HUES64 (cell line): ENCODE measurements around the gene LITAF.

Source experiments
- H3K27ac ChIP-seq: 2 replicates; pipeline ENCODE4 v1.7.0; 2013; ENCODE audit warnings: low read depth, low read length, inconsistent platforms
- H3K27me3 ChIP-seq: 2 replicates; pipeline ENCODE4 v1.6.1; 2013; ENCODE audit warnings: mild to moderate bottlenecking, low read length; ENCODE audit not compliant: insufficient read depth
- H3K36me3 ChIP-seq: 2 replicates; pipeline ENCODE4 v1.6.1; 2013; ENCODE audit warnings: mild to moderate bottlenecking, low read length; ENCODE audit not compliant: insufficient read depth
- H3K4me1 ChIP-seq: 2 replicates; pipeline ENCODE4 v1.6.1; 2013; ENCODE audit warnings: mild to moderate bottlenecking, low read length, moderate library complexity; ENCODE audit not compliant: insufficient read depth
- H3K4me3 ChIP-seq: 2 replicates; pipeline ENCODE4 v1.5.1; 2013; ENCODE audit warnings: mild to moderate bottlenecking, low read length, moderate library complexity
- H3K9ac ChIP-seq: 2 replicates; pipeline ENCODE4 v1.6.1; 2013; ENCODE audit warnings: mild to moderate bottlenecking, low read depth, low read length
- H3K9me3 ChIP-seq: 2 replicates; pipeline ENCODE4 v1.6.1; 2013; ENCODE audit warnings: low read depth, low read length; ENCODE audit not compliant: insufficient read depth
- WGBS: fragments of 150-250, 120-280 bp; methylation state at CpG from one replicate; pipeline ENCODE4 v1.1.7; 2013; ENCODE audit warnings: missing lambda C conversion rate; 5-methylcytosine and 5-hydroxymethylcytosine counted together

Gene LITAF

GRCh38 chr16:11543661-11544393, 42.9 kb downstream of the LITAF start:
- no peaks in the 10 kb centered on the region for H3K27me3 ChIP-seq
- H3K9me3 ChIP-seq: no peaks in the 10 kb centered on the region
- no peak overlapping the region for H3K4me3 ChIP-seq
- no peak overlapping the region for H3K9ac ChIP-seq
- H3K4me1 ChIP-seq: peaks cover 6% of the 10 kb centered on the region; the same call in 1 of the 2 replicates
- peaks cover 16% of the 10 kb centered on the region for H3K36me3 ChIP-seq
- no peak overlapping the region for H3K27ac ChIP-seq
- WGBS: 66% methylated on average over 12 of the region's 12 CpGs

- no peaks in the 10 kb centered on the region for H3K36me3 ChIP-seq
- no peak overlapping the region for H3K27ac ChIP-seq
- 91% methylated on average over 9 of the region's 9 CpGs for WGBS
- no peaks in the 10 kb centered on the region for H3K27me3 ChIP-seq
- peaks cover 6% of the 10 kb centered on the region; the same call in 1 of the 2 replicates for H3K4me1 ChIP-seq
- no peak overlapping the region for H3K4me3 ChIP-seq
- no peak overlapping the region for H3K9ac ChIP-seq
- no peaks in the 10 kb centered on the region for H3K9me3 ChIP-seq
Observed at GRCh38 chr16:11542069-11542744, 44.5 kb downstream of the LITAF start.

- Histone ChIP-seq H3K4me1 (peaks cover 6% of the 10 kb centered on the region; the same call in 1 of the 2 replicates), H3K4me3 (no peak overlapping the region), H3K27ac (no peak overlapping the region), H3K9me3 (no peaks in the 10 kb centered on the region), H3K27me3 (no peaks in the 10 kb centered on the region), H3K36me3 (no peaks in the 10 kb centered on the region), H3K9ac (no peak overlapping the region)
- WGBS: 89% methylated on average over 4 of the region's 4 CpGs
Observed at GRCh38 chr16:11539641-11540050, 47.1 kb downstream of the LITAF start.

GRCh38 chr16:11538880-11539279, 47.8 kb downstream of the LITAF start:
- Histone ChIP-seq H3K27me3 (no peaks in the 10 kb centered on the region), H3K9me3 (no peaks in the 10 kb centered on the region), H3K4me1 (peaks cover 3% of the 10 kb centered on the region; the same call in 1 of the 2 replicates), H3K36me3 (no peaks in the 10 kb centered on the region), H3K4me3 (no peak overlapping the region), H3K9ac (no peak overlapping the region), H3K27ac (no peak overlapping the region)
- WGBS: 89% methylated on average over 9 of the region's 9 CpGs

- no peaks in the 10 kb centered on the region for H3K36me3 ChIP-seq
- 95% methylated on average over 15 of the region's 15 CpGs for WGBS
- H3K27ac ChIP-seq: no peak overlapping the region
- H3K9ac ChIP-seq: no peak overlapping the region
- H3K4me3 ChIP-seq: no peak overlapping the region
- H3K27me3 ChIP-seq: no peaks in the 10 kb centered on the region
- H3K9me3 ChIP-seq: no peaks in the 10 kb centered on the region
- no peaks in the 10 kb centered on the region for H3K4me1 ChIP-seq
Observed at GRCh38 chr16:11536104-11536866, 50.4 kb downstream of the LITAF start.

GRCh38 chr16:11535494-11535893, 51.2 kb downstream of the LITAF start:
- no peak overlapping the region for H3K27ac ChIP-seq
- H3K9me3 ChIP-seq: no peaks in the 10 kb centered on the region
- H3K27me3 ChIP-seq: no peaks in the 10 kb centered on the region
- H3K4me3 ChIP-seq: no peak overlapping the region
- no peak overlapping the region for H3K9ac ChIP-seq
- no peaks in the 10 kb centered on the region for H3K4me1 ChIP-seq
- WGBS: 91% methylated on average over 11 of the region's 11 CpGs
- no peaks in the 10 kb centered on the region for H3K36me3 ChIP-seq

GRCh38 chr16:11534262-11534661, 52.5 kb downstream of the LITAF start:
- no peaks in the 10 kb centered on the region for H3K9me3 ChIP-seq
- H3K27me3 ChIP-seq: no peaks in the 10 kb centered on the region
- 88% methylated on average over 2 of the region's 2 CpGs for WGBS
- no peak overlapping the region for H3K27ac ChIP-seq
- no peak overlapping the region for H3K9ac ChIP-seq
- no peaks in the 10 kb centered on the region for H3K4me1 ChIP-seq
- H3K36me3 ChIP-seq: no peaks in the 10 kb centered on the region
- H3K4me3 ChIP-seq: no peak overlapping the region

- Histone ChIP-seq H3K27me3 (no peaks in the 10 kb centered on the region), H3K27ac (no peak overlapping the region), H3K9ac (no peak overlapping the region), H3K4me1 (no peaks in the 10 kb centered on the region), H3K4me3 (no peak overlapping the region), H3K36me3 (no peaks in the 10 kb centered on the region), H3K9me3 (no peaks in the 10 kb centered on the region)
- 97% methylated on average over 5 of the region's 5 CpGs for WGBS
Observed at GRCh38 chr16:11533588-11533987, 53.1 kb downstream of the LITAF start.

GRCh38 chr16:11530171-11530940, 56.4 kb downstream of the LITAF start:
- Histone ChIP-seq H3K36me3 (no peaks in the 10 kb centered on the region), H3K9me3 (no peaks in the 10 kb centered on the region), H3K4me1 (no peaks in the 10 kb centered on the region), H3K27ac (no peak overlapping the region), H3K9ac (no peak overlapping the region), H3K27me3 (no peaks in the 10 kb centered on the region), H3K4me3 (no peak overlapping the region)
- 73% methylated on average over 8 of the region's 8 CpGs for WGBS

GRCh38 chr16:11529285-11529684, 57.4 kb downstream of the LITAF start:
- Histone ChIP-seq H3K9me3 (no peaks in the 10 kb centered on the region), H3K4me1 (no peaks in the 10 kb centered on the region), H3K4me3 (no peak overlapping the region), H3K27me3 (no peaks in the 10 kb centered on the region), H3K27ac (no peak overlapping the region), H3K9ac (no peak overlapping the region), H3K36me3 (no peaks in the 10 kb centered on the region)
- WGBS: 97% methylated on average over 4 of the region's 4 CpGs
